Measurements from ENCODE around the gene RRH. TPM values are rescaled to one million over a fixed set of nuclear protein-coding genes. Genes with fewer than 3 reads are reported as not detected.

The RRH gene
- total RNA-seq, 1 donor from 2014 or later, result not detected

GRCh38 chr4:109876634-109877265 lies 49.0 kb downstream of the RRH start:
- ATAC-seq (ENCODE audit: poor library complexity), result no peak
- DNase-seq, result no peak
- intact Hi-C loops (cut with DNase I), result no loop called here

DNA sequence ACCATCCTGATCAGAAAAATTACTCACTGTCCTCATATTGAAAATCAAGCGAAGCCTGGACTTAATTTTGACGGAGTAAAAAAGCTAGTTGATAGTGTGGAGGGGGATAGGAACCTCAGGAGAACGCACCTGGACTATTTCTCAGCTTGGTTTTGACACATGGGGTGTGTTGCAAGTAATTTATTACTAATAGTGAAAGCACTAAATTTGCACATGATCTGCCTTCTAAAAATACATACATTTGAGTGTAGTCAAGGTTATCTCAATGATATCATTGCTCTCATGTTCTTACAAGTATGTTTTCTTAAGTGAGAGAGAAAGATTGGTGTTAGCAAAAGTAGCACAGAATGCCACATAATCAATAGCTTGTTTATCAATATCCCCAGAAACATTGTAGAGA lies 49.6 kb downstream of the RRH start:
- no peak for ATAC-seq (ENCODE audit: poor library complexity)
- DNase-seq, result no peak
- intact Hi-C loops (cut with DNase I), result no loop called here

DNA sequence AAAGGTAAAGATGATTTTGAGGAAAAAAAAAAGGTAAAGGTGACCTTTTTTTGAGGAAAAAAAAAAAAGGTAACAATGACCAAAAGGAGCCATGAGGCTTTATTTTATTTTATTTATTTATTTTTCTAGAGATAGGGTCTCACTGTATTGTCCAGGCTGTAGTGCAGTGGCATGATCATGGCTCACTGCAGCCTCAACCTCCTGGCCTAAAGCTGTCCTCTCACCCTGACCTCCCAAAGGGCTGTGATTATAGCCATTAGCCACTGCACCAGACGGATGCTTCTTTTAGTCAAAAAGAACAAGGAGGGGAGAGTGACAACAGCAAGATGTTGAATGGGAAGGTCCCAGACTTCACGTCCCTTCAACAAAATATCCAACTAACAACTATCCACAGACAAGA lies 50.6 kb downstream of the RRH start:
- intact Hi-C loops (cut with DNase I), result no loop called here
- DNase-seq (no peak), ATAC-seq (ENCODE audit: poor library complexity) (no peak)

GRCh38 chr4:109879081-109879480 lies 51.3 kb downstream of the RRH start:
- intact Hi-C loops (cut with DNase I), result no loop called here
- ATAC-seq (ENCODE audit: poor library complexity) (no peak), DNase-seq (no peak)

DNA sequence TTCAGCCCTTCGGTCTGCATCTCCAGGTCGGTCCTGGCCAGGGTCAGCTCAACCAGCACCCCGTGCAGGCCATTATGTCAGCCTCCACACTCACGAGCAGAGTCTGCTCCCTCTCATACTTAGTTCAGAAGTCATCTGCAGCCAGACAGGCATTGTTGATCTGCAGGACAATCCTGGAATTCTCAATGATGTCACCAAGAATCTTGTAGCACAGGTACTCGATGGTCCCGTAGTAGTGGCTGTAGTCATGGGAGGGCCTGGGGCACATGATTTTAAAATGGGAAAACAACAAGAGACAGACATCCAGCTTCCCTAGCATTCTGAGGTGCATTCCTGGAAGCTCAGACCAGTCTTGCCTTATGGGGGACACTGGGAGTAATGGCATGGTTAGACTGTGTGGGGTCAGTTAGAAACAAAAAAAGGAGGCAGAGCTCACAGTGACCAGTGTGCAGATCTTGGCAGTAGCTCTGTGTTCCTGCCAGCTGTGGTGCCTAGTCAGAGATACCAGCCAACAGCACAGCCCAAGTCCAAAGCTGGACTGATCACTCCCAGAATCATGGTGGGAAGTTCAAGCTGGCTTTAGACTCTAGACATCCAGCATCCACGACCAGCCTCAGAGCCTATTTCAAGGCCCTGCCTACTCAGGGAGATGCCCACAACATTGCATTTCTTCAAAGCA lies 52.0 kb downstream of the RRH start:
- DNase-seq (no peak), ATAC-seq (ENCODE audit: poor library complexity) (no peak)
- intact Hi-C loops (cut with DNase I), result no loop called here

DNA sequence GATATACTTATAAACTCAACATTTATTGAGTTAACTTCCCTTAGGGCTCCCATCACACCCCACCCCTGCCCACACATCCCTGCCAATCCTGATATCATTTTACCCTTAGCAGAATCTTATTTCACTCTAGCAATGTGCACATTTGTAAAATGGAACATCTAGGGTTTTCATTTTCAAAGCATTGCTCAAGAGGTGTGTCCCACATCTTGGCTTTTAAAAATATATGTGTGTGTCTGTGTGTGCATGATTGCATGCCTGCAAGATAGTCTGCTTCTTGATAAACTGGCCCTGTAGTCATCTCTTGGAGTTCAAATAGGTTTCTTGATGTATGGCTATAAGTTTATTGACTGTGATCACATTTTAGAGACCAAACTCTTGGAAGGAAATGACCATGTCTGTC lies 58.5 kb downstream of the RRH start:
- DNase-seq, result no peak
- intact Hi-C loops (cut with DNase I), result no loop called here
- no peak for ATAC-seq (ENCODE audit: poor library complexity)

- intact Hi-C loops (cut with DNase I), result no loop called here
- no peak for DNase-seq
- no peak for ATAC-seq (ENCODE audit: poor library complexity)
These were observed 59.3 kb downstream of the RRH start for GRCh38 chr4:109887071-109887470.

- intact Hi-C loops (cut with DNase I), result no loop called here
- no peak for DNase-seq
- ATAC-seq (ENCODE audit: poor library complexity), result no peak
These were observed 62.3 kb downstream of the RRH start for GRCh38 chr4:109890076-109890475.

Other genes with a start within 250 kb of the RRH start
- gene CASP6, start 124.5 kb upstream of the RRH start, total RNA-seq, result 7.0 TPM
- 59.1 TPM for gene PLA2G12A, start 97.9 kb upstream of the RRH start, total RNA-seq
- gene CFI, start 26.0 kb upstream of the RRH start, total RNA-seq, result 10.6 TPM
- 7.7 TPM for gene GAR1, start 12.2 kb upstream of the RRH start, total RNA-seq
- gene LRIT3, start 20.1 kb downstream of the RRH start, total RNA-seq, result not detected
- 13.8 TPM for gene EGF, start 84.9 kb downstream of the RRH start, total RNA-seq